CD4-positive, alpha-beta T cell treated with Interferon alpha-2 for 1 hour (primary cell): ENCODE measurements around the gene TMUB2.

Source experiments
- DNase-seq, 2 donors: peaks; one replicate each; pipeline ENCODE4 v3.0.0-alpha.2; 2020 to 2022

TMUB2 gene

GRCh38 chr17:44176671-44177501 is 9.9 kb upstream of the TMUB2 start:
- DNase-seq: no peak

- no peak for DNase-seq
Measured at GRCh38 chr17:44177640-44178039, 9.1 kb upstream of the TMUB2 start.

- DNase-seq: no peak
Measured at GRCh38 chr17:44178133-44178532, 8.6 kb upstream of the TMUB2 start.

- no peak for DNase-seq
Measured at GRCh38 chr17:44183024-44183423, 3.7 kb upstream of the TMUB2 start.

- no peak for DNase-seq
Measured at GRCh38 chr17:44184212-44184810, 2.5 kb upstream of the TMUB2 start.

GRCh38 chr17:44187131-44187899 is 543 bp downstream of the TMUB2 start:
- DNase-seq: peak; percentile 66 to 75

GRCh38 chr17:44188576-44189403 is 2.0 kb downstream of the TMUB2 start:
- no peak for DNase-seq

GRCh38 chr17:44190481-44190880 is 3.7 kb downstream of the TMUB2 start:
- no peak for DNase-seq

- no peak for DNase-seq
Measured at GRCh38 chr17:44191369-44191768, 4.6 kb downstream of the TMUB2 start.

- DNase-seq: no peak
Measured at GRCh38 chr17:44191941-44192496, 5.2 kb downstream of the TMUB2 start.

GRCh38 chr17:44192750-44193149 is 6.0 kb downstream of the TMUB2 start:
- DNase-seq: no peak

- DNase-seq: no peak
Measured at GRCh38 chr17:44193326-44194084, 6.7 kb downstream of the TMUB2 start.

GRCh38 chr17:44197107-44197506 is 10.3 kb downstream of the TMUB2 start:
- DNase-seq: no peak

- peak; percentile 63 to 78 for DNase-seq
Measured at GRCh38 chr17:44197980-44198720, 11.4 kb downstream of the TMUB2 start.

GRCh38 chr17:44198721-44199552 is 12.2 kb downstream of the TMUB2 start:
- DNase-seq: peak; percentile 59 to 73

GRCh38 chr17:44199553-44200477 is 13.0 kb downstream of the TMUB2 start, which contains the start of gene ATXN7L3:
ATXN7L3 (minus strand) TSS chr17:44199884; CDS start chr17:44198070, 1,814 bp downstream.
- peak; percentile 99 to 100 for DNase-seq

GRCh38 chr17:44200478-44201155 is 13.8 kb downstream of the TMUB2 start:
- no peak for DNase-seq

- no peak for DNase-seq
Measured at GRCh38 chr17:44202756-44203155, 16.0 kb downstream of the TMUB2 start.
